HepG2 (cell line): ENCODE data around the gene PHF23. TPM values are rescaled to one million over a fixed set of nuclear protein-coding genes. Genes with fewer than 3 reads are reported as not detected.

Experiments used
- CENPT ChIP-seq: sonication (generic); formaldehyde crosslinking; IDR thresholded peaks from 2 replicates; pipeline ENCODE4 v1.8.0; 2022; ENCODE audit warnings: low read depth, mild to moderate bottlenecking, moderate library complexity, missing genetic modification reagents
- HCFC1 ChIP-seq: fragments of 150-350 bp; IDR thresholded peaks from 2 replicates; pipeline ENCODE4 v1.6.1; 2014; ENCODE audit warnings: low read depth, low read length
- HOXD1 ChIP-seq: sonication (generic); formaldehyde crosslinking; IDR thresholded peaks from 2 replicates; pipeline ENCODE4 v1.5.0; 2020; ENCODE audit warnings: missing genetic modification reagents
- PRMT3 ChIP-seq: sonication (generic); formaldehyde crosslinking; IDR thresholded peaks from 2 replicates; pipeline ENCODE4 v1.8.1; 2022; ENCODE audit warnings: low read depth, mild to moderate bottlenecking, moderate library complexity, missing genetic modification reagents, borderline replicate concordance
- RAD51 ChIP-seq: fragments of 450-650 bp; IDR thresholded peaks from 2 replicates; pipeline ENCODE4 v1.6.1; 2016; ENCODE audit warnings: borderline replicate concordance
- RBM39 ChIP-seq: fragments of 200-400 bp; formaldehyde crosslinking; IDR thresholded peaks from one replicate; pipeline ENCODE4 v1.6.1; 2018; ENCODE audit warnings: antibody characterized with exemption, mild to moderate bottlenecking, low read depth, low read length; ENCODE audit not compliant: poor library complexity, severe bottlenecking
- TAF1 ChIP-seq: sonication (generic); formaldehyde crosslinking; IDR thresholded peaks from 2 replicates; pipeline ENCODE4 v1.4.0; 2020; ENCODE audit warnings: missing genetic modification reagents
- TCF7 ChIP-seq: sonication (generic); IDR thresholded peaks from 2 replicates; pipeline ENCODE4 v1.6.1; 2016; ENCODE audit warnings: antibody characterized with exemption, low read depth
- THAP9 ChIP-seq: sonication (generic); formaldehyde crosslinking; IDR thresholded peaks from 2 replicates; pipeline ENCODE4; 2020; ENCODE audit warnings: missing genetic modification reagents, mild to moderate bottlenecking, borderline replicate concordance
- TRIM22 ChIP-seq: fragments of 450-650 bp; IDR thresholded peaks from 2 replicates; pipeline ENCODE4 v1.6.1; 2017
- TRIM24 ChIP-seq: sonication (generic); formaldehyde crosslinking; IDR thresholded peaks from 2 replicates; pipeline ENCODE4 v1.8.0; 2022; ENCODE audit warnings: mild to moderate bottlenecking, missing genetic modification reagents
- ZFP37 ChIP-seq: sonication (generic); formaldehyde crosslinking; IDR thresholded peaks from 2 replicates; pipeline ENCODE4 v1.4.0; 2020; ENCODE audit warnings: missing genetic modification reagents, borderline replicate concordance
- ZNF160 ChIP-seq: sonication (generic); formaldehyde crosslinking; IDR thresholded peaks from 2 replicates; pipeline ENCODE4 v1.8.0; 2022; ENCODE audit warnings: mild to moderate bottlenecking, inconsistent platforms, missing genetic modification reagents
- ZNF276 ChIP-seq: sonication (generic); formaldehyde crosslinking; IDR thresholded peaks from 2 replicates; pipeline ENCODE4 v1.4.0; 2020; ENCODE audit warnings: mild to moderate bottlenecking, low read depth, missing genetic modification reagents
- ZNF431 ChIP-seq: sonication (generic); formaldehyde crosslinking; IDR thresholded peaks from 2 replicates; pipeline ENCODE4 v1.9.0; 2022; ENCODE audit warnings: missing genetic modification reagents, low read depth, mild to moderate bottlenecking, borderline replicate concordance
- ZNF572 ChIP-seq: sonication (generic); formaldehyde crosslinking; IDR thresholded peaks from 2 replicates; pipeline ENCODE4 v1.5.1; 2020; ENCODE audit warnings: mild to moderate bottlenecking, missing genetic modification reagents
- ZNF597 ChIP-seq: sonication (generic); formaldehyde crosslinking; IDR thresholded peaks from 2 replicates; pipeline ENCODE4 v1.5.0; 2020; ENCODE audit warnings: missing genetic modification reagents
- ZNF720 ChIP-seq: sonication (generic); formaldehyde crosslinking; IDR thresholded peaks from 2 replicates; pipeline ENCODE4 v1.4.0; 2020; ENCODE audit warnings: missing genetic modification reagents
- polyA plus RNA-seq, 8 experiments: library from polyadenylated mRNA; depleted of rRNA in 3 of 8; stranded (reverse) in 7 of 8; unstranded in 1 of 8; fragments of >200 nt; fragmentation: Illumina TruSeq in 4 of 8; extraction: Trizol in 4 of 8; gene quantifications; 2 replicates each; pipeline versions ENCODE4 v1.2.1 to v1.2.3, GENCODE V29; 2011 to 2016; ENCODE audit warnings: low read depth in 4 of 8, missing spikeins in 1 of 8, mixed read lengths in 1 of 8; ENCODE audit not compliant: insufficient read depth in 1 of 8
- total RNA-seq, 5 experiments: library from RNA; depleted of rRNA; stranded (reverse); fragments of >200 nt; fragmentation: Illumina TruSeq; extraction: Trizol; gene quantifications; 2 replicates each; pipeline ENCODE4 v1.2.3, GENCODE V29; 2016; ENCODE audit warnings: low read depth in 1 of 5
- TF ChIP-seq, protein P1 (sequence below): sonication (generic); formaldehyde crosslinking; IDR thresholded peaks from 2 replicates; pipeline ENCODE4 v1.4.0; 2020; ENCODE audit warnings: missing genetic modification reagents, mild to moderate bottlenecking, borderline replicate concordance

PHF23 gene
- total and polyA plus RNA-seq, 2 of the 13 experiments (the other 11 are each of a cell fraction or from before 2014, with no cell fraction given): 27.6 to 33.2 TPM

DNA sequence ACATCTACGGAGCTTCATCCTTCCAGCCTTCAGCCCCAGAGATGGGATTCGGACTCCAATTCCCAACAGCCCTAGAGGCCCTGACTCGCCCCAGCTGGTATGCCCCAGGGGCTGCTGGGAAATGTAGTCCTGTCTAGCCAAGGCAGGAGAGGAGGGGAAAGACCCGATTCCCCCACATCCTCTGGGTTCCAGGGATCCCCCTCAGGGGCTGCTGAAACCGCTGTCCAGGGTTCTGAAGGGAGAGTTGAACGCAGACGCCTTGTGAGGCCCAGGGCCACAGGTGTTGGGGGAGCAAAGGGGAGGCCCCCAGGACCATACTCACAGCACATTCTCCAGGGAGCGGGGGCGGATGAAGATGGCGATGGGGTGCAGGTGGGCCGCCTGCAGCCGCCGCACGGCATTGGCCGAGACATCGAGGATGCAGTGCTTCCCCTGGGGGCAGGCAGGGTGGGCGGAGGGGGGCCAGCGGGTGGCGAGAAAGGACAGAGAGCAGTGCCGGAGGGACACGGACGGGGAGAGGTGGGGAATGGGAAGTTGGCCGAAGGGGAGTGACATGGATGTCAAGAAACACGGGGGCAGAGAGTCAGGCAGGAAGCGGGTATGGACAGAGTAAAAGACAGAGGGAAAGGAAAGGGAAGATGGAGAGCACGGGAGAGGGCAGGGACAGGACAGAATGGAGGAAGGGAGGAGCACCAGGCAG is 47.5 kb downstream of the PHF23 start (continued):
- TF ChIP-seq TAF1: no peak
- no peak for TF ChIP-seq PRMT3 (CRISPR knock-in tag)
- TF ChIP-seq HCFC1: peak; percentile 98
- TF ChIP-seq TCF7: no peak
- no peak for TF ChIP-seq ZNF572
- no peak for TF ChIP-seq RBM39
- TF ChIP-seq HOXD1: no peak
- no peak for TF ChIP-seq TRIM22
- no peak for TF ChIP-seq TRIM24 (CRISPR knock-in tag)
- no peak for TF ChIP-seq ZNF276 (CRISPR knock-in tag)
- TF ChIP-seq RAD51: no peak
- no peak for TF ChIP-seq ZNF720 (CRISPR knock-in tag)
- no peak for TF ChIP-seq CENPT (CRISPR knock-in tag)
- TF ChIP-seq THAP9: no peak
- TF ChIP-seq, protein P1, sequence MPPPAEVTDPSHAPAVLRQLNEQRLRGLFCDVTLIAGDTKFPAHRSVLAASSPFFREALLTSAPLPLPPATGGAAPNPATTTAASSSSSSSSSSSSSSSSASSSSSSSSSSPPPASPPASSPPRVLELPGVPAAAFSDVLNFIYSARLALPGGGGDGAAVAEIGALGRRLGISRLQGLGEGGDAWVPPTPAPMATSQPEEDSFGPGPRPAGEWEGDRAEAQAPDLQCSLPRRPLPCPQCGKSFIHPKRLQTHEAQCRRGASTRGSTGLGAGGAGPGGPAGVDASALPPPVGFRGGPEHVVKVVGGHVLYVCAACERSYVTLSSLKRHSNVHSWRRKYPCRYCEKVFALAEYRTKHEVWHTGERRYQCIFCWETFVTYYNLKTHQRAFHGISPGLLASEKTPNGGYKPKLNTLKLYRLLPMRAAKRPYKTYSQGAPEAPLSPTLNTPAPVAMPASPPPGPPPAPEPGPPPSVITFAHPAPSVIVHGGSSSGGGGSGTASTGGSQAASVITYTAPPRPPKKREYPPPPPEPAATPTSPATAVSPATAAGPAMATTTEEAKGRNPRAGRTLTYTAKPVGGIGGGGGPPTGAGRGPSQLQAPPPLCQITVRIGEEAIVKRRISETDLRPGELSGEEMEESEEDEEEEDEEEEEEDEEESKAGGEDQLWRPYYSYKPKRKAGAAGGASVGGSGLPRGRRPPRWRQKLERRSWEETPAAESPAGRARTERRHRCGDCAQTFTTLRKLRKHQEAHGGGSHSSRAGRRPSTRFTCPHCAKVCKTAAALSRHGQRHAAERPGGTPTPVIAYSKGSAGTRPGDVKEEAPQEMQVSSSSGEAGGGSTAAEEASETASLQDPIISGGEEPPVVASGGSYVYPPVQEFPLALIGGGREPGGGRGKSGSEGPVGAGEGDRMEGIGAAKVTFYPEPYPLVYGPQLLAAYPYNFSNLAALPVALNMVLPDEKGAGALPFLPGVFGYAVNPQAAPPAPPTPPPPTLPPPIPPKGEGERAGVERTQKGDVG (CRISPR knock-in tag): no peak
- no peak for TF ChIP-seq ZNF431
- no peak for TF ChIP-seq ZNF597
- TF ChIP-seq ZNF160: no peak
- TF ChIP-seq ZFP37 (CRISPR knock-in tag): no peak
